Measurements from ENCODE around the gene CLBA1.

CLBA1 gene

DNA sequence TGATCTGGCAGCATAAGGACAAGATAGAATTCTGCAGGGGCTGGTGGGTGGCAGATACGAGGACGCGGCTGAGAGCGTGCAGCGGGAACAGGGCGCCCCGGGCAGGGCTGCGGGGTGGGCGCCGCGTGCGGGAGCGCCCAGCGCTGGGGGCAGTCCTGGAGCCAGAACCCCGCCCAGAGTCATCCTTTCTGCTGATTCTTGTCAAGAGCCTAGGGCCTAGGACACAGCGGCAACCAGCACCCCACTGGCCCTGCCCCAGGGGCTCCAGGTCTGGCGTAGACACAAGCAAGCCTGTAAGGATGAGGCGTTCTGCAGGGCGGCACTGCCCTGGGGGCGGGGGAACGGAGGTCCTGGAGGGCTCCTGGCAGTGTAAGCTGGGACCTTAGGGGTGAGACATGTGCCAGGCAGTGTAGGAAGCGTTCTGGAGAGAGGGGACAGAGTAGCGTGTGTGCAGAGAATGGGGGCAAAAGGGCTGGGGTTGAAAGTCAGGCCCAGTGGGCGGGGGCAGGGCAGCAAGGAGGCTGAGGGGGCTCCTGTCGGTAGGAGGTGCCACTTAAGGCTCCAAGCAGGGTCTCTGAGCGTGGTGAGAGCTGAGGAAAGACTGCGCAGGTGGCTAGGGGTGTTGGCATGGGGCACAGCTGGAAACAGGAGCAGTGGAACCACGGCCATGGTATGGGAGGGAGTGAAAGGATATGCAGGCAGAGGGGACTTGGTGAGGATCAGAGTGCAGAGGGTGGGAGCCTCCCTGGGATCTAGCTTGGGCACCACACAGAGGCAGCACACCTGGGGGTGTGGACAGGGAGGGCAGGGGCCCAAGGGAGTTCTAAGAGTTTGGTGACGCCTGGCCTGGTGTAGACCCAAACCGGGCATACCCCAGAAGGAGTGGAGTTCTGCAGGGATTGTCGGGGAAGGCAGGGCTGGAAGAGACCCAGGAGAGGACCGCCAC is 6.6 kb upstream of the CLBA1 start:
- TF ChIP-seq, protein P1, sequence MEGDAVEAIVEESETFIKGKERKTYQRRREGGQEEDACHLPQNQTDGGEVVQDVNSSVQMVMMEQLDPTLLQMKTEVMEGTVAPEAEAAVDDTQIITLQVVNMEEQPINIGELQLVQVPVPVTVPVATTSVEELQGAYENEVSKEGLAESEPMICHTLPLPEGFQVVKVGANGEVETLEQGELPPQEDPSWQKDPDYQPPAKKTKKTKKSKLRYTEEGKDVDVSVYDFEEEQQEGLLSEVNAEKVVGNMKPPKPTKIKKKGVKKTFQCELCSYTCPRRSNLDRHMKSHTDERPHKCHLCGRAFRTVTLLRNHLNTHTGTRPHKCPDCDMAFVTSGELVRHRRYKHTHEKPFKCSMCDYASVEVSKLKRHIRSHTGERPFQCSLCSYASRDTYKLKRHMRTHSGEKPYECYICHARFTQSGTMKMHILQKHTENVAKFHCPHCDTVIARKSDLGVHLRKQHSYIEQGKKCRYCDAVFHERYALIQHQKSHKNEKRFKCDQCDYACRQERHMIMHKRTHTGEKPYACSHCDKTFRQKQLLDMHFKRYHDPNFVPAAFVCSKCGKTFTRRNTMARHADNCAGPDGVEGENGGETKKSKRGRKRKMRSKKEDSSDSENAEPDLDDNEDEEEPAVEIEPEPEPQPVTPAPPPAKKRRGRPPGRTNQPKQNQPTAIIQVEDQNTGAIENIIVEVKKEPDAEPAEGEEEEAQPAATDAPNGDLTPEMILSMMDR (IDR thresholded peaks at IDR 0.05; ENCODE audit: insufficient read depth, missing control alignments), result no peak
- no peak for DNase-seq (ENCODE audit: insufficient read length, low spot score)
- no peak for FAIRE-seq

DNA sequence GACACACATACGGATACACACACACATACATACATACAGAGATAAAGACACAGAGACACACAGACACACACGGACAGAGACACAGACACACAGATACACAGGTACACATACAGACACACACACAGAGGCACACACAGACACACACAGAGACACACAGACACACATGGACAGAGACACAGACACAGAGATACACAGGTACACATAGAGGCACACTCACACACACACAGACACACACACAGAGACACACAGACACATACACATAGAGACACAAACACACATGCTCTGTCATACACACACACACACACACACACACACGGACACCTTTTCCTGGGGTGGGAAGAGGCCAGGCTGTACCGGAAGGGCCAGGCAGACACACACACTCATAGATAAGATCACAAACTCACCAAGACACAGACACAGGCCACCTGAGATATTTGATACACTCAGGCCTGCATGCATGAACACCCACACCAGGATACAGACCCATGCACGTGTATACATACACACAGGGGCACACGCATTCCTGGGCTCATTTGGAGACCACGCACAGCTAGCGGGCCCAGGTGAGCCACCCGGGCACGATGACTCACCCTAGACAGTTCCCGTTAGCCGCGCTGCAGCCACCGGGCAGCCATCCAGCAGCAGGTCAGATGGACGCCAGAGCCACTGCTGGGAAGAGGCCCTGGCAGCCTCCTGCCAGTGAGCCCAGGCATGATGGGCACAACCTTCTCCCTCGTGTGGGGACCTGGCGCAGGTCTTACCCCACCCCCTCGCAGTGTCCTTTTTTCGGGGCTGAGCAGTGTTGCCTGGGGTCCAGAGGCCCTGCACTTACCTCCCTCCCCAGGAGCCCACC is 5.6 kb upstream of the CLBA1 start:
- no peak for FAIRE-seq
- TF ChIP-seq, protein P1 (IDR thresholded peaks at IDR 0.05; ENCODE audit: insufficient read depth, missing control alignments), result no peak

DNA sequence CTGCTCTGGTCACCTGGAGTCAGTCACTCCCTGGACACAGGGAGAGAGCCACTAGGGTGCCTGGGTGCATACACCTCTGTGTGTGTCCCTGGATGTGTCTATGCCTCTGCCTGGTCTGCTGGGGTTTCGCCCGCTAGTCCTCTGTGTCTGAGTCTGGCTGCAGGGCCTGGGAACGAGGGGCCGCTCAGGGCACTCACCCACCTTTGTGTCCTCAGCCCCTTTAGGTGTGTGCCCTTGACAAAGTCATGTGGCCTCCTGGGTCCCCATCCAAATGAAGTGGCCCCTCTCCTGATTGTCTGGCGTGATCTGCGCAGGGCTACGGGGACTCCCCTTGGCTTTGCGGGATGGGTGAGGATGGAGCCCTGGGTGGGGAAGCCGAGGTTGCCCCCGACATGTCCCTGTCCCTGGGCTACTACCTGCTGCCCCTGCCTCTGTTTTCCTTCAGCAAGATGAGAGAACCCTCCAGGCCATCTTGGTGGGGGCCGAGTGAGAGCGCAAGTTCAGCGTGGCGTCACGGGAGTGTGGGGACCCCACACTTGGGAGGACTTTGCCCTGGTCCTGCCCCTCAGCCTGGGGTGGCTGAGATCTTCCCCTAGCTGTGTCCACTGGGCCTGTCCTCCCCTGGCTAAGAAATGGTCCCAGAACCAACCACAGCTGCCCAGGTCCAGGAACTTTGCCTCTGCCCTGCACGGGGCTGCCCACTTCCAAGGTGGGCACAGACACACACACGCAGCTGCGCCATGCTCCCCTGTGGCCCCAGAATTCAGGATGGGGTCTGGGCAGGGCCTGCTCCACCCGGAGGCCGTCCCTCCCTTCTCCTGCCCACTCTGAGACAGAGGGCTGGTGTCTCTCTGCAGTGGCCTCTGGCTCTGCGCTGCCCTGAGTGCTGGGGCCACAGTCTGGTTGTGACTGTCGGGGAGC is 4.7 kb upstream of the CLBA1 start:
- TF ChIP-seq, protein P1 (IDR thresholded peaks at IDR 0.05; ENCODE audit: insufficient read depth, missing control alignments), result no peak
- FAIRE-seq (no peak), DNase-seq (ENCODE audit: insufficient read length, low spot score) (no peak)

More for the DNA sequence above, 5.6 kb upstream of the CLBA1 start:
- no peak for DNase-seq (ENCODE audit: insufficient read length, low spot score)

DNA sequence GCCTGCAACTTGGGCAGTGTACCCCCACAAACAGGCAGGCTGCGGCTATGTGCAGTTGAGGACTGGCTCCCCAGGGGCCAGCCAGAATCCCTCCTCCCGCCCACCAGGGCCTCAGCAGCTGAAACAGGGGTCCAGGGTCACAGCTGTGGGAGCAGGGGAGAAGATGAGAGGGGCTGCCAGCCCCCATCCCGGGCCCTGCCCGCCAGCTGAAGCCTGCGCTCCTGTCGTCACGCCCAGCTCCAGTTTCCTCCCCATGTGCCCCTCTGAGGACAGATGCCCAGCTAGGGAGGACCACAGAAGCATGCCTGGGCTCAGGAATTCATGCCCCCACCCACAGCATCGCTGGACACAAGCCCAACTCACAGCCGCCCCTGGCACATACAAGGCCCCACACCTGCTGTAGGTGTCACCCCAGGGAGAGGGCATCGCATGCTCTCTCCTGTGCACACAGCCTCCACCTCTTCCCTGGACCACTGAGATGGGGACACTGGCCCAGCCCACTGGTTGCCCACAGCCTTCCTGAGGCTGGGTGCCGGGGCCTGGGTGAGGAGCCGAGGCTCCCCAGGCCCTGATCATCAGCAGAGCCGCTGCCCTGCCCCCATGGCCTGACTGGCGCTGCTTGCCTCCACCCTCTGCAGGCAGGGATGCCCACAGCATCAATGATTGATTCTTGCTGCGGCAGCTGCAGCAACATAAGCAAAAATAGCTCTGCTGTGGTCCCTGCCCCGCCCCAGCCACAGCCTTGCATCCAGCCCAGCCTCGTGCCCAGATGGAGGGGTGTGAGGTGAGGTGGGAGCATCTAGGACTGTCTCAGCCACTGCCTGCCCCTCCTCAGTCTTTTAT is 3.7 kb upstream of the CLBA1 start:
- TF ChIP-seq, protein P1 (IDR thresholded peaks at IDR 0.05; ENCODE audit: insufficient read depth, missing control alignments), result no peak
- FAIRE-seq, result no peak
- DNase-seq (ENCODE audit: insufficient read length, low spot score), result no peak

DNA sequence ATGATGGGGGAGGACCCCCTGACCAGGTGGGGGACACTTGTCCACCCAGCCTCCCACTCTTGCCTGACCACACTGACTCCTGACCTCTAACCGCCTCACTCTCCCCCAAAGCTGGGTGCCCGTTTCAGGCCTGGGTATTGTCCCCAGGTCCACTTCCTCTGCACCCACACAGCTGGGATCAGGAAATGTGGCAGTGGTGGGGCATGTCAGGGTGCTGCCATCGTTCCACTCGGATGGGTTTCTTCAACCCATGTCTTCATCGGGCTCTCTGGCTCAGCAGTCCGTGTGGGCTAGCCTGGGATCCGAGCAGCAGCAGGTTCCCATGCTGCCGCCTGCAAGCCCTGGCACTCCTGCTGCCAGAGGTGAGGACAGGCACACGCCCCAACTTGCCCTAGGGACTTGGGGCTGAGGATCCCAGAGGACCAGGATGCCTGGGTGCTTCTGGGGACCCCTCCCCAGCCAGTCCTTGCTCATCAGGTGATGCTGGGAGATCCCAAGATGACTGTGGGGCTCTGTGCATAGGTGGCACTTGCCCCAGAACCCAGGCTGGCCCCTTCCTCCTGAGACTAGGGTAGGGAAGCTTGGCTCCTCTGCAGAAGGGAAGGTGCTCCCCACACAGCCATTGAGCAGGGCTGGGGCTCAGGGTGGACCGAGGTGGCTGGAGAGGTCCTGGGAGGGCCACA is 2.9 kb upstream of the CLBA1 start:
- DNase-seq (ENCODE audit: insufficient read length, low spot score) (no peak), FAIRE-seq (no peak)
- TF ChIP-seq, protein P1 (IDR thresholded peaks at IDR 0.05; ENCODE audit: insufficient read depth, missing control alignments), result no peak

Measured in D721Med (cell line).